IMR-90 (cell line): ENCODE results near the gene MRPL43. TPM values are rescaled to one million over a fixed set of nuclear protein-coding genes. Genes with fewer than 3 reads are reported as not detected.

Experiments used
- ATAC-seq: fragments of 200-7000 bp; cut with Tn5 transposase; 2 replicates; pipeline ENCODE4 v1.9.1; 2020; ENCODE audit warnings: low read depth, mild to moderate bottlenecking, moderate library complexity
- BruUV-seq: library from RNA; stranded (reverse); fragments of 400-500 nt; replicated peaks from 2 replicates; lab custom pipeline; 2021; lab: Mats Ljungman, UMichigan
- CTCF ChIA-PET: fragments of 300-600 bp; formaldehyde crosslinking; extraction: SDS; loops from one replicate; lab custom pipeline; 2021; ENCODE audit warnings: antibody characterized with exemption; lab: Yijun Ruan, JAX
- POLR2A ChIA-PET: fragments of 300-600 bp; sonication (Branson Sonifier 250); formaldehyde crosslinking; loops from one replicate; lab custom pipeline; 2022; ENCODE audit warnings: antibody characterized with exemption; ENCODE audit not compliant: unreplicated experiment; lab: Charles Lee
- DNase-seq: peaks from one replicate; pipeline ENCODE4 v3.0.0; 2013
- H2AFZ ChIP-seq: replicated peaks from 2 replicates; pipeline ENCODE3; 2013; ENCODE audit warnings: low read length, mild to moderate bottlenecking; ENCODE audit not compliant: poor library complexity
- H2AK5ac ChIP-seq: 2 replicates; pipeline ENCODE4 v1.6.1; 2013; ENCODE audit warnings: low read depth, low read length, inconsistent platforms
- H2AK9ac ChIP-seq: replicated peaks from 2 replicates; pipeline ENCODE3; 2013; ENCODE audit warnings: mild to moderate bottlenecking, low read depth, low read length, moderate library complexity; ENCODE audit not compliant: poor library complexity
- H2BK120ac ChIP-seq: 2 replicates; pipeline ENCODE4 v1.6.1; 2013; ENCODE audit warnings: low read depth, low read length, inconsistent platforms
- H2BK15ac ChIP-seq: 3 replicates; pipeline ENCODE4 v1.6.1; 2013; ENCODE audit warnings: low read depth, low read length, inconsistent platforms
- H2BK20ac ChIP-seq: 2 replicates; pipeline ENCODE4 v1.6.1; 2013; ENCODE audit warnings: low read depth, mild to moderate bottlenecking, inconsistent platforms, low read length, moderate library complexity
- H2BK5ac ChIP-seq: 2 replicates; pipeline ENCODE4 v1.6.1; 2013; ENCODE audit warnings: mild to moderate bottlenecking, low read depth, low read length, inconsistent platforms; ENCODE audit not compliant: poor library complexity, severe bottlenecking
- H3K14ac ChIP-seq: replicated peaks from 2 replicates; pipeline ENCODE4 v1.6.1; 2013; ENCODE audit warnings: low read depth, low read length, inconsistent platforms
- H3K18ac ChIP-seq: 2 replicates; pipeline ENCODE4 v1.6.1; 2013; ENCODE audit warnings: low read depth, low read length, control low read depth
- H3K23ac ChIP-seq: 2 replicates; pipeline ENCODE4 v1.6.1; 2013; ENCODE audit warnings: low read depth, low read length, inconsistent platforms
- H3K27ac ChIP-seq: 2 replicates; pipeline ENCODE4 v1.5.1; 2013; ENCODE audit warnings: mild to moderate bottlenecking, control low read depth, low read length; ENCODE audit not compliant: insufficient read depth
- H3K27me3 ChIP-seq: 2 replicates; pipeline ENCODE4 v1.6.1; 2013; ENCODE audit warnings: low read length; ENCODE audit not compliant: control insufficient read depth, insufficient read depth
- H3K36me3 ChIP-seq: 2 replicates; pipeline ENCODE4 v1.6.1; 2013; ENCODE audit warnings: low read length, mixed read lengths; ENCODE audit not compliant: control insufficient read depth, insufficient read depth
- H3K4ac ChIP-seq: 2 replicates; pipeline ENCODE4 v1.6.1; 2013; ENCODE audit warnings: low read depth, low read length, inconsistent platforms
- H3K4me1 ChIP-seq: 2 replicates; pipeline ENCODE4 v1.6.1; 2013; ENCODE audit warnings: low read length, mixed read lengths; ENCODE audit not compliant: control insufficient read depth, insufficient read depth
- H3K4me2 ChIP-seq: 2 replicates; pipeline ENCODE4 v1.6.1; 2013; ENCODE audit warnings: low read depth, mild to moderate bottlenecking, control low read depth, low read length, moderate library complexity
- H3K4me3 ChIP-seq: 2 replicates; pipeline ENCODE4 v1.5.1; 2013; ENCODE audit warnings: low read depth, mild to moderate bottlenecking, control low read depth, low read length, moderate library complexity; ENCODE audit not compliant: insufficient read depth
- H3K56ac ChIP-seq: 2 replicates; pipeline ENCODE4 v1.6.1; 2013; ENCODE audit warnings: low read length, inconsistent platforms; ENCODE audit not compliant: insufficient read depth; ENCODE audit errors: extremely low read depth
- H3K79me1 ChIP-seq, 2 experiments: 2 replicates each; pipeline ENCODE4 v1.6.1; 2013; ENCODE audit warnings: low read length in 2 of 2, inconsistent platforms in 1 of 2, low read depth in 1 of 2
- H3K9ac ChIP-seq: 2 replicates; pipeline ENCODE4 v1.6.1; 2013; ENCODE audit warnings: low read depth, low read length, control low read depth
- H3K9me1 ChIP-seq: 2 replicates; pipeline ENCODE4 v1.6.1; 2013; ENCODE audit warnings: low read length, inconsistent platforms; ENCODE audit not compliant: insufficient read depth
- H3K9me3 ChIP-seq: 2 replicates; pipeline ENCODE4 v1.6.1; 2013; ENCODE audit warnings: low read length; ENCODE audit not compliant: control insufficient read depth, insufficient read depth
- H4K20me1 ChIP-seq: 2 replicates; pipeline ENCODE4 v1.6.1; 2013; ENCODE audit warnings: low read length, inconsistent platforms; ENCODE audit not compliant: insufficient read depth
- H4K5ac ChIP-seq: 2 replicates; pipeline ENCODE4 v1.6.1; 2013; ENCODE audit warnings: mild to moderate bottlenecking, low read depth, low read length, control low read depth
- H4K8ac ChIP-seq, 2 experiments: 2 replicates each; pipeline ENCODE4 v1.6.1; 2013; ENCODE audit warnings: low read depth in 2 of 2, low read length in 2 of 2, control low read depth in 1 of 2, inconsistent platforms in 1 of 2
- H4K91ac ChIP-seq: 2 replicates; pipeline ENCODE4 v1.6.1; 2013; ENCODE audit warnings: low read depth, low read length, inconsistent platforms; ENCODE audit not compliant: insufficient read depth
- BHLHE40 ChIP-seq: fragments of 150-350 bp; IDR thresholded peaks from 2 replicates; pipeline ENCODE4 v1.6.1; 2016; ENCODE audit warnings: mild to moderate bottlenecking, low read depth, low read length
- CEBPB ChIP-seq: IDR thresholded peaks from 2 replicates; pipeline ENCODE4 v1.6.1; 2012; ENCODE audit warnings: low read depth, low read length, improper control_type of control experiment
- CHD1 ChIP-seq: IDR thresholded peaks from 2 replicates; pipeline ENCODE4 v1.6.1; 2012; ENCODE audit warnings: low read depth, low read length, improper control_type of control experiment
- MAFK ChIP-seq: IDR thresholded peaks from 2 replicates; pipeline ENCODE4 v1.6.1; 2012; ENCODE audit warnings: low read depth, low read length, improper control_type of control experiment
- NFE2L2 ChIP-seq: fragments of 150-350 bp; IDR thresholded peaks from 2 replicates; pipeline ENCODE4 v1.6.1; 2016; ENCODE audit warnings: low read depth, mild to moderate bottlenecking, low read length
- POLR2A ChIP-seq: IDR thresholded peaks from 2 replicates; pipeline ENCODE4 v1.6.1; 2012; ENCODE audit warnings: mild to moderate bottlenecking, low read depth, low read length
- RFX5 ChIP-seq: IDR thresholded peaks from 2 replicates; pipeline ENCODE4 v1.8.0; 2012; ENCODE audit warnings: low read depth, mild to moderate bottlenecking, low read length, moderate library complexity
- WGBS, 2 experiments: methylation state at CpG; one replicate each; pipeline versions ENCODE4 v1.1.5 to v1.1.7; 2013; ENCODE audit warnings: missing lambda C conversion rate in 2 of 2; ENCODE audit not compliant: insufficient read length in 1 of 2; ENCODE audit errors: extremely low coverage in 2 of 2; 5-methylcytosine and 5-hydroxymethylcytosine counted together
- dilution Hi-C: fragments of 300-500 bp; cut with HindIII; formaldehyde crosslinking; loops from one replicate; pipeline ENCODE4 v1.14.3; 2018; ENCODE audit warnings: low sequenced_read_pairs; ENCODE audit not compliant: unreplicated experiment
- in situ Hi-C: fragments of 300-500 bp; cut with MboI; formaldehyde crosslinking; loops from 3 replicates; pipeline ENCODE4 v1.14.3; 2019; ENCODE audit warnings: low sequenced_read_pairs, inconsistent platforms, mixed read lengths
- intact Hi-C: fragments of 100-400 bp; cut with micrococcal nuclease; formaldehyde crosslinking; loops from 2 replicates; pipeline ENCODE4 v1.10.0; 2022
- polyA plus RNA-seq, 3 experiments: library from polyadenylated mRNA; depleted of rRNA; stranded (reverse); fragments of >200 nt; gene quantifications; 2 replicates each; pipeline ENCODE4 v1.2.3, GENCODE V29; 2012; ENCODE audit warnings: low replicate concordance in 1 of 3
- total RNA-seq: library from RNA; depleted of rRNA; stranded (reverse); fragments of >200 nt; gene quantifications from 2 replicates; pipeline ENCODE4 v1.2.3, GENCODE V29; 2012
- TF ChIP-seq, protein P1 (sequence below): fragments of 150-350 bp; IDR thresholded peaks from 2 replicates; pipeline ENCODE4 v1.6.1; 2017; ENCODE audit warnings: mild to moderate bottlenecking, antibody characterized with exemption, low read length, low read depth
- TF ChIP-seq, protein P2 (sequence below): conservative IDR thresholded peaks from 2 replicates; pipeline ENCODE4 v1.5.1; 2012; ENCODE audit warnings: mild to moderate bottlenecking, low read depth, low read length, improper control_type of control experiment

The MRPL43 gene
- total and polyA plus RNA-seq, 2 of the 4 experiments (the other 2 are of a cell fraction): 61.3 to 142 TPM

DNA sequence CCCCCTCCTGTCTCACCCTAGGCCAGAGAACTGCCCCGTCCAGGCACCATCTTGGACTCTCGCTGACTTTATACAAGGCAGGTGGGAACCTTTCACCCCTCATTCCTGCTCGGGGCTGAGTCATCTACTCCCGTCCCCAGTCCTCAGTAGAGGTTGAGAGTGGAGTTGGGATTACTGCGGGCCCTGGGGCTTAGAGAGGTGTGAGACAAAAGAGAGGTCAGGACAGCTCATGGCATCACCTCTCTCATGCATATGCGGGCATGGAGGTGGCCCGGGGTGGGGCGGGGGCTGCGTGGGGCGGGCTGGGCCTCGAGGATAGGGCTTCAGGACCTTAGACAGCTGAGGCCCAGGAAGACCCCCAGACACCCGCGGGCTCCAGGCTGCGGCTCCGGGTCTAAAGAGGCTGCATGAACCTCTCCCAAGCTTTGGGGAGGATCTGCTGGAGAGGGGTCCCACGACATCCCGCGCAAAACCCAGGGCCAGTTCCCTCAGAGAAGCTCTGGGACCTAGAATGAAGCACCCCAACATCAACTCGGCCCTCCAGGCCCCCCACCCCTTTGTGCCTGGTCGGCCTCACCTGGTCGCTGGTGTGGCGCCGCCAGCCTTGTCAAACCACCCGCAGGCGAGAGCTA lies 43.3 kb upstream of the MRPL43 start:
- POLR2A ChIA-PET: interaction anchor here (0.5 kb wide), 1 partner anchor 48 kb away, joined by 3 read pairs; no protein-coding TSS in a partner anchor
- Histone ChIP-seq H3K4me3 (peak overlapping the region; percentile 60), H3K9me3 (no peaks in the 10 kb centered on the region), H3K36me3 (peaks cover 10% of the 10 kb centered on the region), H3K4ac (no peak overlapping the region), H4K5ac (no peak overlapping the region), H2AK5ac (no peak overlapping the region), H3K56ac (no peak overlapping the region), H3K27ac (no peak overlapping the region), H2BK5ac (no peak overlapping the region), H3K4me2 (peak overlapping the region; percentile 87), H3K9me1 (peaks cover 2% of the 10 kb centered on the region; the same call in 1 of the 2 replicates), H4K20me1 (peaks cover 26% of the 10 kb centered on the region), H3K23ac (no peak overlapping the region), H3K79me1 (peaks cover 10 to 47% of the 10 kb centered on the region in 2 experiments; a peak in 3 of 4 replicates), H3K14ac (0 out of 2 replicates have a peak overlapping the region, but pooled peaks have one; percentile 45), H4K8ac (peak overlapping the region in 1 of 2 experiments; percentile 69; a peak in 2 of 4 replicates), H2BK20ac (no peak overlapping the region), H4K91ac (no peak overlapping the region), H2AFZ (peak overlapping the region; percentile 99), H3K18ac (no peak overlapping the region), H2BK120ac (no peak overlapping the region), H3K9ac (peak overlapping the region; percentile 27; the same call in 1 of the 2 replicates), H2BK15ac (no peak overlapping the region), H3K27me3 (peaks cover 2% of the 10 kb centered on the region; the same call in 1 of the 2 replicates), H3K4me1 (peaks cover 2% of the 10 kb centered on the region), H2AK9ac (peak overlapping the region; percentile 97)
- BruUV-seq: no TSS peak
- CTCF ChIA-PET: interaction anchor here (0.6 to 2.1 kb wide), 5 partner anchors 11 to 30 kb away, joined by 3 to 7 read pairs (median 4); no protein-coding TSS in a partner anchor
- DNase-seq (no peak), ATAC-seq (no peak)
- TF ChIP-seq BHLHE40 (no peak), NFE2L2 (no peak), CEBPB (no peak), RFX5 (no peak), MAFK (no peak), CHD1 (no peak), POLR2A (no peak)
- TF ChIP-seq, protein P1, sequence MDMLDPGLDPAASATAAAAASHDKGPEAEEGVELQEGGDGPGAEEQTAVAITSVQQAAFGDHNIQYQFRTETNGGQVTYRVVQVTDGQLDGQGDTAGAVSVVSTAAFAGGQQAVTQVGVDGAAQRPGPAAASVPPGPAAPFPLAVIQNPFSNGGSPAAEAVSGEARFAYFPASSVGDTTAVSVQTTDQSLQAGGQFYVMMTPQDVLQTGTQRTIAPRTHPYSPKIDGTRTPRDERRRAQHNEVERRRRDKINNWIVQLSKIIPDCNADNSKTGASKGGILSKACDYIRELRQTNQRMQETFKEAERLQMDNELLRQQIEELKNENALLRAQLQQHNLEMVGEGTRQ: no peak
- TF ChIP-seq, protein P2, sequence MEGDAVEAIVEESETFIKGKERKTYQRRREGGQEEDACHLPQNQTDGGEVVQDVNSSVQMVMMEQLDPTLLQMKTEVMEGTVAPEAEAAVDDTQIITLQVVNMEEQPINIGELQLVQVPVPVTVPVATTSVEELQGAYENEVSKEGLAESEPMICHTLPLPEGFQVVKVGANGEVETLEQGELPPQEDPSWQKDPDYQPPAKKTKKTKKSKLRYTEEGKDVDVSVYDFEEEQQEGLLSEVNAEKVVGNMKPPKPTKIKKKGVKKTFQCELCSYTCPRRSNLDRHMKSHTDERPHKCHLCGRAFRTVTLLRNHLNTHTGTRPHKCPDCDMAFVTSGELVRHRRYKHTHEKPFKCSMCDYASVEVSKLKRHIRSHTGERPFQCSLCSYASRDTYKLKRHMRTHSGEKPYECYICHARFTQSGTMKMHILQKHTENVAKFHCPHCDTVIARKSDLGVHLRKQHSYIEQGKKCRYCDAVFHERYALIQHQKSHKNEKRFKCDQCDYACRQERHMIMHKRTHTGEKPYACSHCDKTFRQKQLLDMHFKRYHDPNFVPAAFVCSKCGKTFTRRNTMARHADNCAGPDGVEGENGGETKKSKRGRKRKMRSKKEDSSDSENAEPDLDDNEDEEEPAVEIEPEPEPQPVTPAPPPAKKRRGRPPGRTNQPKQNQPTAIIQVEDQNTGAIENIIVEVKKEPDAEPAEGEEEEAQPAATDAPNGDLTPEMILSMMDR: no peak
- dilution Hi-C loops (no loop called here), in situ Hi-C loops (no loop called here), intact Hi-C loops (loop anchor here (5.0 kb wide), 1 partner anchor 37 kb away; no protein-coding TSS in a partner anchor)
- WGBS, 2 experiments: 0% methylated on average over 11 of the region's 25 CpGs; no CpG with 5 or more reads in 1 of the 2 experiments
